Mesothelial cell of epicardium (in vitro differentiated cells): ENCODE measurements around the gene VDAC1. TPM values are rescaled to one million over a fixed set of nuclear protein-coding genes. Genes with fewer than 3 reads are reported as not detected.

Experiments
- DNase-seq, 2 experiments: peaks; one replicate each; pipeline ENCODE4 v3.0.0; 2021; ENCODE audit warnings: low spot score in 2 of 2; ENCODE audit not compliant: unreplicated experiment in 2 of 2
- H3K27ac Mint-ChIP-seq: 2 replicates; pipeline ENCODE4 v1.8.0; 2021; ENCODE audit warnings: mixed read lengths
- H3K27me3 Mint-ChIP-seq: 2 replicates; pipeline ENCODE4 v1.8.0; 2021; ENCODE audit warnings: low read depth, mixed read lengths
- H3K36me3 Mint-ChIP-seq: 2 replicates; pipeline ENCODE4 v1.8.0; 2021; ENCODE audit warnings: mixed read lengths
- H3K4me1 Mint-ChIP-seq: 2 replicates; pipeline ENCODE4 v1.8.0; 2021; ENCODE audit warnings: mixed read lengths
- H3K4me3 Mint-ChIP-seq: 2 replicates; pipeline ENCODE4 v1.8.0; 2021; ENCODE audit warnings: mild to moderate bottlenecking, moderate library complexity, mixed read lengths
- H3K9me3 Mint-ChIP-seq: 2 replicates; pipeline ENCODE4 v1.8.0; 2021; ENCODE audit warnings: mixed read lengths
- CTCF ChIP-seq: fragments of 200-600 bp; sonication (generic); IDR thresholded peaks from one replicate; pipeline ENCODE4 v1.5.0; 2021; ENCODE audit warnings: antibody characterized with exemption; ENCODE audit not compliant: unreplicated experiment
- total RNA-seq: library from RNA; stranded (reverse); gene quantifications from 3 replicates; pipeline ENCODE4 v1.2.1, GENCODE V29; 2021

The VDAC1 gene
- total RNA-seq, 1 donor from 2014 or later, result 111 TPM

- H3K9me3 Mint-ChIP-seq, result no peaks in the 10 kb centered on the region
- peaks cover 13% of the 10 kb centered on the region for H3K4me1 Mint-ChIP-seq
- no peak overlapping the region for H3K27ac Mint-ChIP-seq
- TF ChIP-seq CTCF, result no peak
- H3K4me3 Mint-ChIP-seq, result no peak overlapping the region
- H3K27me3 Mint-ChIP-seq, result no peaks in the 10 kb centered on the region
- no peak for DNase-seq
- H3K36me3 Mint-ChIP-seq, result no peaks in the 10 kb centered on the region
These were observed 15.4 kb upstream of the VDAC1 start for GRCh38 chr5:134020188-134020587.

- no peaks in the 10 kb centered on the region for H3K9me3 Mint-ChIP-seq
- no peak for DNase-seq
These were observed 14.9 kb upstream of the VDAC1 start for GRCh38 chr5:134019636-134020035.

GRCh38 chr5:134018986-134019316 is 14.2 kb upstream of the VDAC1 start:
- H3K9me3 Mint-ChIP-seq, result no peaks in the 10 kb centered on the region
- H3K36me3 Mint-ChIP-seq, result no peaks in the 10 kb centered on the region
- no peak for TF ChIP-seq CTCF
- no peak overlapping the region for H3K27ac Mint-ChIP-seq
- H3K4me1 Mint-ChIP-seq, result peaks cover 13% of the 10 kb centered on the region
- no peaks in the 10 kb centered on the region for H3K27me3 Mint-ChIP-seq
- DNase-seq, result no peak
- no peak overlapping the region for H3K4me3 Mint-ChIP-seq

More at GRCh38 chr5:134019636-134020035, 14.9 kb upstream of the VDAC1 start:
- no peaks in the 10 kb centered on the region for H3K36me3 Mint-ChIP-seq
- H3K4me3 Mint-ChIP-seq, result no peak overlapping the region
- H3K4me1 Mint-ChIP-seq, result peaks cover 13% of the 10 kb centered on the region
- no peak for TF ChIP-seq CTCF
- no peaks in the 10 kb centered on the region for H3K27me3 Mint-ChIP-seq
- H3K27ac Mint-ChIP-seq, result peak overlapping the region; percentile 6

- H3K36me3 Mint-ChIP-seq, result no peaks in the 10 kb centered on the region
- H3K9me3 Mint-ChIP-seq, result no peaks in the 10 kb centered on the region
- no peaks in the 10 kb centered on the region for H3K27me3 Mint-ChIP-seq
- no peak for DNase-seq
- no peak overlapping the region for H3K4me3 Mint-ChIP-seq
- H3K27ac Mint-ChIP-seq, result no peak overlapping the region
- H3K4me1 Mint-ChIP-seq, result peaks cover 13% of the 10 kb centered on the region
- no peak for TF ChIP-seq CTCF
These were observed 13.6 kb upstream of the VDAC1 start for GRCh38 chr5:134018154-134018985.

- Mint-ChIP-seq H3K27ac (peak overlapping the region; percentile 6), H3K27me3 (peaks cover 3% of the 10 kb centered on the region), H3K4me1 (peaks cover 25% of the 10 kb centered on the region), H3K36me3 (no peaks in the 10 kb centered on the region), H3K4me3 (no peak overlapping the region), H3K9me3 (peaks cover 12% of the 10 kb centered on the region)
- TF ChIP-seq CTCF, result no peak
- DNase-seq, result no peak
These were observed 3.5 kb upstream of the VDAC1 start for GRCh38 chr5:134008266-134008749.
